SK-N-SH (cell line): Measurements from ENCODE around the gene DNAJC4. TPM values are rescaled to one million over a fixed set of nuclear protein-coding genes. Genes with fewer than 3 reads are reported as not detected.

Source experiments
- CTCF ChIA-PET: fragments of 300-600, 350-600 bp; formaldehyde crosslinking; extraction: SDS; loops from one replicate; lab custom pipeline; 2021; lab: Yijun Ruan, JAX
- POLR2A ChIA-PET: fragments of 350-600 bp; sonication (Branson Sonifier 250); formaldehyde crosslinking; extraction: SDS; loops from one replicate; lab custom pipeline; 2020; ENCODE audit warnings: antibody characterized with exemption, inconsistent platforms; lab: Yijun Ruan, JAX
- DNase-seq: peaks from one replicate; pipeline ENCODE4 v3.0.0; 2012
- H2AFZ ChIP-seq: fragments of 200-600 bp; sonication (generic); 2 replicates; pipeline ENCODE4 v1.8.1; 2016; ENCODE audit warnings: antibody characterized with exemption, mild to moderate bottlenecking, low read depth
- H3F3A ChIP-seq: fragments of 200-600 bp; sonication (generic); replicated peaks from 2 replicates; pipeline ENCODE3; 2016; ENCODE audit warnings: antibody characterized with exemption, mild to moderate bottlenecking; ENCODE audit not compliant: insufficient read depth
- H3K27ac ChIP-seq, 2 experiments: fragments of 200-500 bp in 1 of 2; fragments of 200-600 bp in 1 of 2; sonication (Bioruptor generic) in 1 of 2; sonication (generic), shearing (Covaris generic) in 1 of 2; 2 replicates each; pipeline versions ENCODE4 v1.5.1 to v1.6.1; 2014 to 2016; ENCODE audit warnings: low read depth in 2 of 2, inconsistent platforms in 1 of 2, low read length in 1 of 2, mild to moderate bottlenecking in 1 of 2, mixed read lengths in 1 of 2
- H3K27me3 ChIP-seq: fragments of 200-600 bp; sonication (generic), shearing (Covaris generic); 2 replicates; pipeline ENCODE4 v1.6.1; 2016; ENCODE audit warnings: mixed run types; ENCODE audit not compliant: insufficient read depth
- H3K36me3 ChIP-seq, 2 experiments: fragments of 200-500 bp in 1 of 2; fragments of 200-600 bp in 1 of 2; sonication (Bioruptor generic) in 1 of 2; sonication (generic) in 1 of 2; replicated peaks in 1 of 2; 2 replicates each; pipeline versions ENCODE3 to v1.5.1; 2014 to 2016; ENCODE audit warnings: low read length in 1 of 2, mild to moderate bottlenecking in 1 of 2; ENCODE audit not compliant: insufficient read depth in 2 of 2, control insufficient read depth in 1 of 2
- H3K4me1 ChIP-seq, 2 experiments: fragments of 200-500 bp in 1 of 2; fragments of 200-600 bp in 1 of 2; sonication (Bioruptor generic) in 1 of 2; sonication (generic), shearing (Covaris generic) in 1 of 2; 2 replicates each; pipeline versions ENCODE4 v1.5.1 to v1.6.1; 2014 to 2016; ENCODE audit warnings: low read depth in 1 of 2, low read length in 1 of 2, mixed run types in 1 of 2; ENCODE audit not compliant: insufficient read depth in 2 of 2, control insufficient read depth in 1 of 2
- H3K4me2 ChIP-seq: fragments of 200-600 bp; sonication (generic), shearing (Covaris generic); 2 replicates; pipeline ENCODE4 v1.6.1; 2017; ENCODE audit warnings: mixed run types
- H3K4me3 ChIP-seq, 2 experiments: fragments of 200-500 bp in 1 of 2; fragments of 200-600 bp in 1 of 2; sonication (Bioruptor generic) in 1 of 2; sonication (generic), shearing (Covaris generic) in 1 of 2; 2 replicates each; pipeline versions ENCODE4 v1.5.1 to v1.8.1; 2014 to 2016; ENCODE audit warnings: low read depth in 2 of 2, inconsistent platforms in 1 of 2, low read length in 1 of 2, mild to moderate bottlenecking in 1 of 2, mixed read lengths in 1 of 2, moderate library complexity in 1 of 2
- H3K79me2 ChIP-seq: fragments of 200-600 bp; sonication (generic); 2 replicates; pipeline ENCODE4 v1.8.1; 2017; ENCODE audit warnings: mild to moderate bottlenecking; ENCODE audit not compliant: insufficient read depth
- H3K9ac ChIP-seq: fragments of 200-600 bp; sonication (generic); 2 replicates; pipeline ENCODE4 v1.6.1; 2017; ENCODE audit warnings: mixed run types
- H3K9me2 ChIP-seq: fragments of 200-600 bp; sonication (generic); 2 replicates; pipeline ENCODE4 v1.6.1; 2017; ENCODE audit warnings: mixed run types
- H3K9me3 ChIP-seq: fragments of 200-600 bp; sonication (generic); 2 replicates; pipeline ENCODE4 v1.6.1; 2017; ENCODE audit warnings: mixed run types, mild to moderate bottlenecking, moderate library complexity
- H4K20me1 ChIP-seq: fragments of 200-600 bp; sonication (generic); 2 replicates; pipeline ENCODE4 v1.6.1; 2017; ENCODE audit warnings: mild to moderate bottlenecking, mixed run types; ENCODE audit not compliant: insufficient read depth
- CHD2 ChIP-seq: fragments of 150-350 bp; IDR thresholded peaks from 2 replicates; pipeline ENCODE4 v1.6.1; 2018; ENCODE audit warnings: low read length; ENCODE audit not compliant: partially characterized antibody
- CTCF ChIP-seq: fragments of 200-600 bp; sonication (generic); IDR thresholded peaks from 2 replicates; pipeline ENCODE4 v1.6.1; 2017; ENCODE audit warnings: antibody characterized with exemption, mild to moderate bottlenecking, moderate library complexity
- ELF1 ChIP-seq: IDR thresholded peaks from 2 replicates; pipeline ENCODE4 v1.4.0; 2012
- EP300 ChIP-seq, 2 experiments: IDR thresholded peaks; 2 replicates each; pipeline versions ENCODE4 v1.4.0 to v1.6.1; 2012; ENCODE audit warnings: borderline replicate concordance in 1 of 2, low read depth in 1 of 2, low read length in 1 of 2
- EZH2phosphoT487 ChIP-seq: fragments of 200-600 bp; sonication (generic); IDR thresholded peaks from 2 replicates; pipeline ENCODE4 v1.6.1; 2017; ENCODE audit warnings: low read depth, mixed run types, mild to moderate bottlenecking, antibody characterized with exemption, moderate library complexity, borderline replicate concordance
- FOXJ3 ChIP-seq: sonication (generic); formaldehyde crosslinking; IDR thresholded peaks from 2 replicates; pipeline ENCODE4 v1.5.1; 2020; ENCODE audit warnings: mild to moderate bottlenecking, missing genetic modification reagents
- FOXM1 ChIP-seq: IDR thresholded peaks from 2 replicates; pipeline ENCODE4 v1.4.0; 2012; ENCODE audit warnings: low read depth, mild to moderate bottlenecking
- GATA2 ChIP-seq: sonication (generic); formaldehyde crosslinking; IDR thresholded peaks from 2 replicates; pipeline ENCODE4 v1.5.0; 2020; ENCODE audit warnings: mild to moderate bottlenecking, missing genetic modification reagents
- JUND ChIP-seq: IDR thresholded peaks from 2 replicates; pipeline ENCODE4 v1.4.0; 2012
- MEF2A ChIP-seq: IDR thresholded peaks from 2 replicates; pipeline ENCODE4 v1.4.0; 2012; ENCODE audit warnings: low read depth, borderline replicate concordance
- NFIC ChIP-seq: IDR thresholded peaks from 2 replicates; pipeline ENCODE4 v1.4.0; 2012; ENCODE audit warnings: borderline replicate concordance
- NRF1 ChIP-seq: IDR thresholded peaks from 2 replicates; pipeline ENCODE4 v1.6.1; 2012; ENCODE audit warnings: low read depth, mild to moderate bottlenecking, low read length
- PBX3 ChIP-seq: IDR thresholded peaks from 2 replicates; pipeline ENCODE4; 2012
- POLR2AphosphoS5 ChIP-seq: IDR thresholded peaks from 2 replicates; pipeline ENCODE4 v1.6.1; 2012; ENCODE audit warnings: low read depth, low read length
- RAD21 ChIP-seq: IDR thresholded peaks from 2 replicates; pipeline ENCODE4 v1.6.1; 2012; ENCODE audit warnings: mild to moderate bottlenecking, low read length
- RCOR1 ChIP-seq: fragments of 150-350 bp; IDR thresholded peaks from 2 replicates; pipeline ENCODE4 v1.6.1; 2017; ENCODE audit warnings: antibody characterized with exemption, low read length
- RFX5 ChIP-seq: IDR thresholded peaks from 2 replicates; pipeline ENCODE4 v1.6.1; 2012; ENCODE audit warnings: mild to moderate bottlenecking, improper control_type of control experiment, low read length
- SIN3A ChIP-seq: IDR thresholded peaks from 2 replicates; pipeline ENCODE4 v1.6.1; 2012; ENCODE audit warnings: low read depth, mild to moderate bottlenecking, low read length, moderate library complexity, borderline replicate concordance
- SMC3 ChIP-seq: IDR thresholded peaks from 2 replicates; pipeline ENCODE4 v1.6.1; 2012; ENCODE audit warnings: low read depth, low read length, improper control_type of control experiment
- TAF1 ChIP-seq: IDR thresholded peaks from 2 replicates; pipeline ENCODE4 v1.6.1; 2012; ENCODE audit warnings: low read depth, mild to moderate bottlenecking, low read length, moderate library complexity, borderline replicate concordance
- TCF12 ChIP-seq: IDR thresholded peaks from 2 replicates; pipeline ENCODE4 v1.4.0; 2012
- TEAD4 ChIP-seq: IDR thresholded peaks from 2 replicates; pipeline ENCODE4 v1.4.0; 2012; ENCODE audit warnings: mild to moderate bottlenecking, borderline replicate concordance; ENCODE audit not compliant: insufficient read depth
- YY1 ChIP-seq: IDR thresholded peaks from 2 replicates; pipeline ENCODE4 v1.4.0; 2012; ENCODE audit warnings: low read depth, mild to moderate bottlenecking
- WGBS: methylation state at CpG from one replicate; pipeline ENCODE4 v1.1.6; 2017; ENCODE audit warnings: low lambda C conversion rate; 5-methylcytosine and 5-hydroxymethylcytosine counted together
- polyA plus RNA-seq, 3 experiments: library from polyadenylated mRNA; depleted of rRNA; stranded (reverse); fragments of >200 nt; gene quantifications; 2 replicates each; pipeline ENCODE4 v1.2.3, GENCODE V29; 2012
- TF ChIP-seq, protein P1 (sequence below): IDR thresholded peaks from 2 replicates; pipeline ENCODE4 v1.4.0; 2012; ENCODE audit warnings: low read depth, borderline replicate concordance
- TF ChIP-seq, protein P2 (sequence below): IDR thresholded peaks from 2 replicates; pipeline ENCODE4 v1.4.0; 2012; ENCODE audit warnings: low read depth
- TF ChIP-seq, protein P3 (sequence below): IDR thresholded peaks from 2 replicates; pipeline ENCODE4 v1.4.0; 2012; ENCODE audit warnings: low read depth, borderline replicate concordance
- TF ChIP-seq, protein P4 (sequence below): fragments of 150-350 bp; IDR thresholded peaks from 2 replicates; pipeline ENCODE4 v1.6.1; 2016; ENCODE audit warnings: mild to moderate bottlenecking, low read depth, low read length

The DNAJC4 gene
- polyA plus RNA-seq, 1 of the 3 experiments (the other 2 are of a cell fraction) = 52.1 TPM

- H3K4me2 ChIP-seq = peak within 1 kb of the TSS; percentile 100
- TF ChIP-seq EZH2phosphoT487 = no peak
- TF ChIP-seq FOXM1 = no peak
- TF ChIP-seq TCF12 = no peak
- TF ChIP-seq RAD21 = no peak
- TF ChIP-seq, protein P1, sequence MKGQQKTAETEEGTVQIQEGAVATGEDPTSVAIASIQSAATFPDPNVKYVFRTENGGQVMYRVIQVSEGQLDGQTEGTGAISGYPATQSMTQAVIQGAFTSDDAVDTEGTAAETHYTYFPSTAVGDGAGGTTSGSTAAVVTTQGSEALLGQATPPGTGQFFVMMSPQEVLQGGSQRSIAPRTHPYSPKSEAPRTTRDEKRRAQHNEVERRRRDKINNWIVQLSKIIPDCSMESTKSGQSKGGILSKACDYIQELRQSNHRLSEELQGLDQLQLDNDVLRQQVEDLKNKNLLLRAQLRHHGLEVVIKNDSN = no peak
- no peak; the same call in 1 of the 2 replicates for TF ChIP-seq NRF1
- no peak for TF ChIP-seq RFX5
- TF ChIP-seq MEF2A = no peak
- no peak for TF ChIP-seq PBX3
- peak; percentile 73; the same call in 1 of the 2 replicates for TF ChIP-seq POLR2AphosphoS5
- TF ChIP-seq, protein P2, sequence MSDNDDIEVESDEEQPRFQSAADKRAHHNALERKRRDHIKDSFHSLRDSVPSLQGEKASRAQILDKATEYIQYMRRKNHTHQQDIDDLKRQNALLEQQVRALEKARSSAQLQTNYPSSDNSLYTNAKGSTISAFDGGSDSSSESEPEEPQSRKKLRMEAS = peak; percentile 86
- no peak for TF ChIP-seq RCOR1
- no peak for TF ChIP-seq NFIC
- no peak for TF ChIP-seq JUND
- TF ChIP-seq, protein P3, sequence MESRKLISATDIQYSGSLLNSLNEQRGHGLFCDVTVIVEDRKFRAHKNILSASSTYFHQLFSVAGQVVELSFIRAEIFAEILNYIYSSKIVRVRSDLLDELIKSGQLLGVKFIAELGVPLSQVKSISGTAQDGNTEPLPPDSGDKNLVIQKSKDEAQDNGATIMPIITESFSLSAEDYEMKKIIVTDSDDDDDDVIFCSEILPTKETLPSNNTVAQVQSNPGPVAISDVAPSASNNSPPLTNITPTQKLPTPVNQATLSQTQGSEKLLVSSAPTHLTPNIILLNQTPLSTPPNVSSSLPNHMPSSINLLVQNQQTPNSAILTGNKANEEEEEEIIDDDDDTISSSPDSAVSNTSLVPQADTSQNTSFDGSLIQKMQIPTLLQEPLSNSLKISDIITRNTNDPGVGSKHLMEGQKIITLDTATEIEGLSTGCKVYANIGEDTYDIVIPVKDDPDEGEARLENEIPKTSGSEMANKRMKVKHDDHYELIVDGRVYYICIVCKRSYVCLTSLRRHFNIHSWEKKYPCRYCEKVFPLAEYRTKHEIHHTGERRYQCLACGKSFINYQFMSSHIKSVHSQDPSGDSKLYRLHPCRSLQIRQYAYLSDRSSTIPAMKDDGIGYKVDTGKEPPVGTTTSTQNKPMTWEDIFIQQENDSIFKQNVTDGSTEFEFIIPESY = no peak
- TF ChIP-seq ELF1 = no peak
- TF ChIP-seq TEAD4 = no peak
- TF ChIP-seq, protein P4, sequence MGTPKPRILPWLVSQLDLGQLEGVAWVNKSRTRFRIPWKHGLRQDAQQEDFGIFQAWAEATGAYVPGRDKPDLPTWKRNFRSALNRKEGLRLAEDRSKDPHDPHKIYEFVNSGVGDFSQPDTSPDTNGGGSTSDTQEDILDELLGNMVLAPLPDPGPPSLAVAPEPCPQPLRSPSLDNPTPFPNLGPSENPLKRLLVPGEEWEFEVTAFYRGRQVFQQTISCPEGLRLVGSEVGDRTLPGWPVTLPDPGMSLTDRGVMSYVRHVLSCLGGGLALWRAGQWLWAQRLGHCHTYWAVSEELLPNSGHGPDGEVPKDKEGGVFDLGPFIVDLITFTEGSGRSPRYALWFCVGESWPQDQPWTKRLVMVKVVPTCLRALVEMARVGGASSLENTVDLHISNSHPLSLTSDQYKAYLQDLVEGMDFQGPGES = no peak
- TF ChIP-seq SIN3A = peak; percentile 71; the same call in 1 of the 2 replicates
- TF ChIP-seq FOXJ3 (CRISPR knock-in tag) = no peak
- peak; percentile 55; the same call in 1 of the 2 replicates for TF ChIP-seq TAF1
- peak; percentile 91 for TF ChIP-seq CHD2
- no peak for TF ChIP-seq EP300 (IDR thresholded peaks at IDR 0.05; ENCODE audit: borderline replicate concordance in 1 of 2, low read depth in 1 of 2, low read length in 1 of 2)
- no peak; the same call in 1 of the 2 replicates for TF ChIP-seq CTCF
- TF ChIP-seq YY1 = peak; percentile 96
- TF ChIP-seq SMC3 = no peak
- TF ChIP-seq GATA2 = no peak
Measured at GRCh38 chr11:64246871-64247728, 16.8 kb downstream of the DNAJC4 start, which contains the start of gene PPP1R14B. PPP1R14B (minus strand) TSS chr11:64246943; CDS start chr11:64246673, 270 bp downstream.

More at GRCh38 chr11:64246871-64247728, 16.8 kb downstream of the DNAJC4 start, which contains the start of gene PPP1R14B:
- Histone ChIP-seq H3K9ac (peak within 1 kb of the TSS; percentile 91), H3F3A (peaks cover 11% of the 10 kb centered on the region), H3K9me3 (no peaks in the 10 kb centered on the region), H3K27ac (peak within 1 kb of the TSS; percentile 96 to 98), H3K9me2 (no peaks in the 10 kb centered on the region), H3K79me2 (peaks cover 49% of the 10 kb centered on the region), H2AFZ (peak within 1 kb of the TSS; percentile 72), H3K4me1 (peaks cover 9 to 46% of the 10 kb centered on the region in 2 experiments; a peak in 2 of 4 replicates), H3K36me3 (peaks cover 10 to 14% of the 10 kb centered on the region in 2 experiments), H3K4me3 (peak within 1 kb of the TSS; percentile 92 to 98), H4K20me1 (no peaks in the 10 kb centered on the region), H3K27me3 (no peaks in the 10 kb centered on the region)
- WGBS = 1% methylated on average over 36 of the region's 74 CpGs
- DNase-seq = peak; percentile 95
- ChIA-PET POLR2A (interaction anchor here (0.6 to 12.4 kb wide), 6 partner anchors 14 to 126 kb away, joined by 3 to 112 read pairs (median 6); no protein-coding TSS in a partner anchor), CTCF (interaction anchor here (0.7 to 3.4 kb wide), 6 partner anchors 14 to 57 kb away, joined by 3 to 20 read pairs (median 8); partner anchors contain the start of gene ESRRA)
